AG04450 (cell line): ENCODE measurements around the gene LRP1. TPM values are rescaled to one million over a fixed set of nuclear protein-coding genes. Genes with fewer than 3 reads are reported as not detected.
A peak's percentile ranks its signal among the peaks of the same experiment; 100 is the strongest.
"Not testable (repeated sequence)": the region's sequence is repeated elsewhere in the genome, so short reads cannot be mapped to it uniquely, and the experiment has no call there.

Experiments
- CTCF ChIA-PET: fragments of 300-600, 350-600 bp; formaldehyde crosslinking; extraction: SDS; loops from one replicate; lab custom pipeline; 2022; ENCODE audit warnings: antibody characterized with exemption, inconsistent platforms; lab: Charles Lee
- POLR2A ChIA-PET: fragments of 350-600 bp; formaldehyde crosslinking; extraction: SDS; loops from one replicate; lab custom pipeline; 2021; ENCODE audit warnings: antibody characterized with exemption, inconsistent platforms; lab: Yijun Ruan, JAX
- DNase-seq: peaks from one replicate; pipeline ENCODE4 v3.0.0-alpha.2; 2011; ENCODE audit warnings: low read depth, low spot score
- H3K27ac ChIP-seq: one replicate; pipeline ENCODE4 v1.5.1; 2012; ENCODE audit warnings: low read depth, low read length, control low read depth
- H3K27me3 ChIP-seq: one replicate; pipeline ENCODE4 v1.6.0; 2012; ENCODE audit warnings: low read length; ENCODE audit not compliant: control insufficient read depth, insufficient read depth
- H3K4me3 ChIP-seq: 2 replicates; pipeline ENCODE4 v1.5.1; 2011; ENCODE audit warnings: mild to moderate bottlenecking, low read depth, low read length, control low read depth
- H3K9me3 ChIP-seq: 2 replicates; pipeline ENCODE4 v1.5.1; 2012; ENCODE audit warnings: low read length; ENCODE audit not compliant: control insufficient read depth, insufficient read depth
- CTCF ChIP-seq: IDR thresholded peaks from 2 replicates; pipeline ENCODE4 v1.5.1; 2011; ENCODE audit warnings: low read depth, low read length, control low read depth, inconsistent platforms
- polyA plus RNA-seq: library from polyadenylated mRNA; depleted of rRNA; stranded (reverse); fragments of >200 nt; gene quantifications from 2 replicates; pipeline ENCODE4 v1.2.3, GENCODE V29; 2011

LRP1 gene
- polyA plus RNA-seq, 1 experiment: 49.9 TPM

GRCh38 chr12:57119294-57120085 is 8.8 kb upstream of the LRP1 start:
- no peaks in the 10 kb centered on the region for H3K27me3 ChIP-seq
- H3K4me3 ChIP-seq: no peak overlapping the region
- ChIA-PET CTCF (interaction anchor here (0.7 to 2.1 kb wide), 2 partner anchors 56 to 91 kb away, joined by 3 to 13 read pairs; no protein-coding TSS in a partner anchor), POLR2A (no interaction called here)
- DNase-seq: no peak
- no peaks in the 10 kb centered on the region for H3K9me3 ChIP-seq
- TF ChIP-seq CTCF: no peak
- H3K27ac ChIP-seq: no peak overlapping the region

GRCh38 chr12:57120718-57121117 is 7.6 kb upstream of the LRP1 start:
- H3K27me3 ChIP-seq, POLR2A ChIA-PET, H3K27ac ChIP-seq, DNase-seq, H3K9me3 ChIP-seq, H3K4me3 ChIP-seq: not testable (repeated sequence)
- CTCF ChIA-PET: interaction anchor here (0.6 to 2.1 kb wide), 7 partner anchors 9 to 121 kb away, joined by 3 to 13 read pairs (median 4); partner anchors contain the start of gene STAT6

- Histone ChIP-seq H3K9me3 (peaks cover 2% of the 10 kb centered on the region; the same call in 1 of the 2 replicates), H3K4me3 (no peak overlapping the region), H3K27me3 (no peaks in the 10 kb centered on the region), H3K27ac (no peak overlapping the region)
- POLR2A ChIA-PET: interaction anchor here (0.7 to 1.2 kb wide), 2 partner anchors 13 to 35 kb away, joined by 3 to 6 read pairs; partner anchors contain the start of genes NAB2 and STAT6
- CTCF ChIA-PET: interaction anchor here (0.8 to 4.7 kb wide), 29 partner anchors 8 to 119 kb away, joined by 3 to 49 read pairs (median 9); partner anchors contain the start of genes NEMP1 and STAT6
- no peak for TF ChIP-seq CTCF
- no peak for DNase-seq
Observed at GRCh38 chr12:57123813-57124212, 4.5 kb upstream of the LRP1 start.

GRCh38 chr12:57124261-57124877 is 3.9 kb upstream of the LRP1 start:
- CTCF ChIA-PET: interaction anchor here (0.5 to 4.7 kb wide), 33 partner anchors 9 to 119 kb away, joined by 3 to 49 read pairs (median 8); partner anchors contain the start of genes NEMP1, SHMT2 and STAT6
- H3K9me3 ChIP-seq: peaks cover 3% of the 10 kb centered on the region; the same call in 1 of the 2 replicates
- TF ChIP-seq CTCF: peak; percentile 98
- H3K27me3 ChIP-seq: no peaks in the 10 kb centered on the region
- no peak for DNase-seq
- H3K27ac ChIP-seq: no peak overlapping the region
- POLR2A ChIA-PET: interaction anchor here (0.6 to 1.2 kb wide), 3 partner anchors 12 to 36 kb away, joined by 3 to 6 read pairs (median 4); partner anchors contain the start of genes NAB2 and STAT6
- no peak overlapping the region for H3K4me3 ChIP-seq

- no peak for TF ChIP-seq CTCF
- DNase-seq: no peak
- Histone ChIP-seq H3K9me3 (peaks cover 3% of the 10 kb centered on the region; the same call in 1 of the 2 replicates), H3K4me3 (no peak overlapping the region), H3K27me3 (no peaks in the 10 kb centered on the region), H3K27ac (no peak overlapping the region)
- ChIA-PET CTCF (interaction anchor here (0.8 to 4.7 kb wide), 9 partner anchors 7 to 56 kb away, joined by 3 to 41 read pairs (median 8); partner anchors contain the start of gene STAT6), POLR2A (no interaction called here)
Observed at GRCh38 chr12:57126061-57126460, 2.2 kb upstream of the LRP1 start.
